Colonic mucosa (tissue), 4 donors: Measurements from ENCODE around the gene CDCA7. TPM values are rescaled to one million over a fixed set of nuclear protein-coding genes. Genes with fewer than 3 reads are reported as not detected.

Experiments used
- DNase-seq: peaks from one replicate; pipeline ENCODE4 v3.0.0-alpha.2; 2020
- H3K27ac ChIP-seq: fragments of 200-600 bp; one replicate; pipeline ENCODE4 v1.8.0; 2021
- H3K27me3 ChIP-seq: fragments of 200-600 bp; one replicate; pipeline ENCODE4 v1.8.0; 2021
- H3K36me3 ChIP-seq: fragments of 200-600 bp; one replicate; pipeline ENCODE4 v1.8.0; 2021
- H3K4me1 ChIP-seq: fragments of 200-600 bp; one replicate; pipeline ENCODE4 v1.8.0; 2021; ENCODE audit warnings: mild to moderate bottlenecking
- H3K4me3 ChIP-seq: fragments of 200-600 bp; one replicate; pipeline ENCODE4 v1.8.0; 2021
- H3K9ac ChIP-seq, 2 donors: one replicate each; pipeline ENCODE4 v1.7.0; 2013; ENCODE audit warnings: control low read depth in 2 of 2, low read depth in 2 of 2, low read length in 2 of 2
- H3K9me3 ChIP-seq: fragments of 200-600 bp; one replicate; pipeline ENCODE4 v1.8.0; 2021
- CTCF ChIP-seq: fragments of 200-600 bp; IDR thresholded peaks from one replicate; pipeline ENCODE4 v1.8.0; 2022; ENCODE audit warnings: antibody characterized with exemption, mild to moderate bottlenecking
- intact Hi-C: fragments of 100-400 bp; cut with DNase I; formaldehyde crosslinking; loops from one replicate; pipeline ENCODE4 v1.14.1; 2022
- total RNA-seq, 2 donors: library from RNA; stranded (reverse); fragmentation: NEBNext Ultra II Directional in 1 of 2; extraction: Animal tissue kit (Norgen Biotek cat#: 25700) in 1 of 2; gene quantifications; one replicate each; pipeline ENCODE4 v1.2.1, GENCODE V29; 2021
- donor health status: healthy.
- donor health status: DM: no; HTN: no; CAD: no.
- donor health status: DM: no; HTN: no; CAD: no.

CDCA7 gene
- total RNA-seq, 2 donors from 2014 or later, result 30.0 to 75.8 TPM

- Histone ChIP-seq H3K36me3 (no peaks in the 10 kb centered on the region), H3K9me3 (no peaks in the 10 kb centered on the region), H3K27ac (no peak overlapping the region), H3K4me3 (no peak overlapping the region), H3K9ac (no peak overlapping the region), H3K4me1 (no peaks in the 10 kb centered on the region), H3K27me3 (peaks cover 3% of the 10 kb centered on the region)
- peak; percentile 69 for TF ChIP-seq CTCF
- intact Hi-C loops, result loop anchor here (5.0 to 10.0 kb wide), 3 partner anchors 165 to 632 kb away; no protein-coding TSS in a partner anchor
- peak; percentile 86 for DNase-seq
Observed at GRCh38 chr2:173402405-173402974, 47.8 kb downstream of the CDCA7 start.

GRCh38 chr2:173404841-173405750, 50.4 kb downstream of the CDCA7 start:
- no peak overlapping the region for H3K4me3 ChIP-seq
- no peak overlapping the region for H3K9ac ChIP-seq
- H3K27me3 ChIP-seq, result peaks cover 3% of the 10 kb centered on the region
- intact Hi-C loops, result loop anchor here (5.0 to 10.0 kb wide), 3 partner anchors 162 to 630 kb away; no protein-coding TSS in a partner anchor
- H3K9me3 ChIP-seq, result no peaks in the 10 kb centered on the region
- no peak overlapping the region for H3K27ac ChIP-seq
- no peaks in the 10 kb centered on the region for H3K4me1 ChIP-seq
- no peak for DNase-seq
- TF ChIP-seq CTCF, result no peak
- H3K36me3 ChIP-seq, result no peaks in the 10 kb centered on the region

GRCh38 chr2:173407176-173407575, 52.5 kb downstream of the CDCA7 start:
- TF ChIP-seq CTCF, result no peak
- no peak for DNase-seq
- H3K27me3 ChIP-seq, result no peaks in the 10 kb centered on the region
- H3K9me3 ChIP-seq, result no peaks in the 10 kb centered on the region
- no peak overlapping the region for H3K27ac ChIP-seq
- no peak overlapping the region for H3K9ac ChIP-seq
- no peaks in the 10 kb centered on the region for H3K4me1 ChIP-seq
- H3K4me3 ChIP-seq, result no peak overlapping the region
- no peaks in the 10 kb centered on the region for H3K36me3 ChIP-seq
- intact Hi-C loops, result loop anchor here (10.0 kb wide), 1 partner anchor 628 kb away; no protein-coding TSS in a partner anchor

- TF ChIP-seq CTCF, result no peak
- Histone ChIP-seq H3K9ac (no peak overlapping the region), H3K27ac (no peak overlapping the region), H3K4me3 (no peak overlapping the region), H3K4me1 (no peaks in the 10 kb centered on the region), H3K9me3 (no peaks in the 10 kb centered on the region), H3K27me3 (no peaks in the 10 kb centered on the region), H3K36me3 (no peaks in the 10 kb centered on the region)
- intact Hi-C loops, result loop anchor here (10.0 kb wide), 1 partner anchor 627 kb away; no protein-coding TSS in a partner anchor
- no peak for DNase-seq
Observed at GRCh38 chr2:173407646-173408045, 53.0 kb downstream of the CDCA7 start.

GRCh38 chr2:173410579-173410978, 55.9 kb downstream of the CDCA7 start:
- no peak for DNase-seq
- intact Hi-C loops, result no loop called here
- Histone ChIP-seq H3K4me1 (no peaks in the 10 kb centered on the region), H3K27ac (no peak overlapping the region), H3K4me3 (no peak overlapping the region), H3K27me3 (no peaks in the 10 kb centered on the region), H3K36me3 (no peaks in the 10 kb centered on the region), H3K9me3 (no peaks in the 10 kb centered on the region), H3K9ac (no peak overlapping the region)
- no peak for TF ChIP-seq CTCF
